ENCODE data around the gene ARHGAP27.
"Not testable (repeated sequence)": the region's sequence is repeated elsewhere in the genome, so short reads cannot be mapped to it uniquely, and the experiment has no call there.

ARHGAP27 gene

DNA sequence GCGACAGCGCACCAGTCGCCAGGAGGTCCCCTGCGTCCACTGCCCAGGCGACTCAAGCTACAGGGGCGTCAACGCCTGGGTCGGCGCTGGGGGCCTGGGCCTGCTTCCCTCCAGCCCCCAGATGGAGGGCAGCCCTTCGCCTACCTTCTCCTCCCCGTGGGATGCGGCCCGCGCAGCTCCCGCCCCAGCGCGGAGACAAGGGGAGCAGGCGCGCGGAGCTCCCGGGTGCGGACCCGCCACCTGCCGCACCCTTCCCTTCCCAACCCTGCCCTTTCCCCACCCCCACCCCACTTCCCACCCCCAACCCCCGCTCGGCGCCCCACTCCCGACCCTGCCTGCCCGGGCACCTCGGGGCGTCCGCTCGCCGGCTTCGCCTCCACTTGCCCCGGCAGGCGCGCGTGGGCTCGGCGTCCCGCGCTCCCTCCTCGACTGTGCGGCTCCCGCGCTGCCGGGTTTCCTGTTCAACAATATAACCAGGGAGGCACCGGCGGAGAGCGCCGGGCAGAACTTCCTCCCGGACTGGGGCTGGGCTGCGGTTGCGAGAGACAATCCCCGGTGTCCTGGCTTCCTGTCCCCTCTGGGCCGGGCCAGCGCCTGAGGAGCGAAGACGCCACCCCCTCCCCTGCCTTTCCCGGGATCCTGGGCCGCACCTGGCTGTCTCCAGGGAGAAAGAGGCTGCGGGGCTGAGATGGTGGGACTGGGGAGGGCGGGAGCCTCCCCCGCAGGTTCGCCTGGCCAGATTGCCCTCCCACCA is at the start of gene ARHGAP27:
ARHGAP27 (minus strand) TSS at position 466 of the 754 bp plus-strand sequence. CDS start 2,591 bp downstream, outside the sequence.
- no peak for DNase-seq
- in situ Hi-C loops (cut with HindIII; ENCODE audit: low pct_ligation_motif_present, low sequenced_read_pairs), result no loop called here
- peaks cover 30% of the 10 kb centered on the region for H3K27me3 ChIP-seq (replicated peaks)

GRCh38 chr17:45482317-45482716 is 49.6 kb upstream of the ARHGAP27 start:
- H3K4me3 ChIP-seq (ENCODE audit: low read depth, low read length); H3K27ac ChIP-seq; in situ Hi-C loops (cut with HindIII; ENCODE audit: low pct_ligation_motif_present, low sequenced_read_pairs): not testable (repeated sequence)

More for the DNA sequence above, at the start of gene ARHGAP27:
- no peak within 1 kb of the TSS for H3K27ac ChIP-seq
- H3K36me3 ChIP-seq (replicated peaks), result no peaks in the 10 kb centered on the region
- TF ChIP-seq CTCF (IDR thresholded peaks at IDR 0.05; ENCODE audit: low read depth, low read length, missing control alignments), result no peak
- H3K4me3 ChIP-seq (ENCODE audit: low read depth, low read length), result peak within 1 kb of the TSS; percentile 50

DNA sequence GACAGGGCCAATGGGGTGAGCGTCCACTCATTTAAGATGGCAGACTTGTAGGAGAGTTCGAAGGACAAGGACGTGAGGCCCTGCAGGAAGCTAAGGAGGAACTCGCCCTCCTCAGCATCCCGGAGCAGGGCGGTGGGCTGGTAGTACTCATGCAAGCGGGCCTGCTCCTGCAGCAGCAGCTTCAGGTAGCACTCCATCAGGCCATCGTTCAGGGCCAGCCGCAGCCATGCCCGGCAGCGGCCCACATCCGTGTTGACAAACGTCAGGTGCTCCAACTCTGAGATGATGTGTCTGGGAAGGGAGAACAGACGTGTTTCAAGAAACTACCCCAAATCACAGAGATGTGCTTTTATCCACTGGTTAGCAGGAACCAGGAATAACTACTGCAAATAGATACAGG is 42.8 kb upstream of the ARHGAP27 start:
- H3K36me3 ChIP-seq (replicated peaks), result peaks cover 12% of the 10 kb centered on the region
- H3K27ac ChIP-seq; DNase-seq; H3K27me3 ChIP-seq (replicated peaks); in situ Hi-C loops (cut with HindIII; ENCODE audit: low pct_ligation_motif_present, low sequenced_read_pairs); H3K4me3 ChIP-seq (ENCODE audit: low read depth, low read length): not testable (repeated sequence)

More at GRCh38 chr17:45482317-45482716, 49.6 kb upstream of the ARHGAP27 start:
- DNase-seq; H3K27me3 ChIP-seq (replicated peaks); H3K36me3 ChIP-seq (replicated peaks): not testable (repeated sequence)

DNA sequence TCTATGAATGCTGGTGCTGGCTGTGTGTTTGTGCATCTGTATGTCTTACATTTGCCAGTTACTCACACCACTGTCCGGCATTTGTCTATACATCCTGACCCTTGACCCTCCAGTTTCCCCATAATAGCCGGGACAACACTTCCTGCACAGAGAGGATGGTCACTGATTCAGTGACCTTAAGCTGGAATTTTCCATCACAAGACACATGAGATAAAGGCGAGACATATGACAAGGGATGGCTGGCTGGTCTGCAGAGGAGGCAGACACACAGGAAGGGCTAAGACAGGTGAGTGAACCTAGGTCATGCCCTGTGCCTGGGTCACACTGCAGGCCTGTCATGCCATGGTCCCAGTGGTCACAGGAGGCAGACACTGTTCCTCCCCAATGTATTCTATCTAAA is 39.6 kb upstream of the ARHGAP27 start:
- H3K4me3 ChIP-seq (ENCODE audit: low read depth, low read length); H3K27me3 ChIP-seq (replicated peaks); H3K27ac ChIP-seq; in situ Hi-C loops (cut with HindIII; ENCODE audit: low pct_ligation_motif_present, low sequenced_read_pairs); H3K36me3 ChIP-seq (replicated peaks); DNase-seq: not testable (repeated sequence)

DNA sequence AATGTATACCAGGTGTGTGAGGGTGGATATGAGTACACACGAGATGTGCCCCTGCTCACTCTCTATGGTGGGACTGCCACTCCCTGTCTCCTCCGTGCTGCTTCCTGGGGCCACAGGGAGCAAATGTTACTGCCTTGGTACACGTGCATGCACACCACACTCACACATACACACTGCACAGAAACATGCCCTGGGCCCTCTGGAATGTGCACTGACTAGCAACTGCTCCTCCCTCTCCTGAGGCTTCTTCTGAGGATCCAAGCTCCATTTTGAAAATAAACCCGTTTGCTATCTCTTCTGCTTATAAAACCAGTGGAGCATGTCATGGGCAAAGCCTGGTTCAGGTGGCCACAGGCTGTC is 36.5 kb upstream of the ARHGAP27 start:
- DNase-seq; H3K4me3 ChIP-seq (ENCODE audit: low read depth, low read length); in situ Hi-C loops (cut with HindIII; ENCODE audit: low pct_ligation_motif_present, low sequenced_read_pairs); H3K27me3 ChIP-seq (replicated peaks); H3K36me3 ChIP-seq (replicated peaks); H3K27ac ChIP-seq: not testable (repeated sequence)

DNA sequence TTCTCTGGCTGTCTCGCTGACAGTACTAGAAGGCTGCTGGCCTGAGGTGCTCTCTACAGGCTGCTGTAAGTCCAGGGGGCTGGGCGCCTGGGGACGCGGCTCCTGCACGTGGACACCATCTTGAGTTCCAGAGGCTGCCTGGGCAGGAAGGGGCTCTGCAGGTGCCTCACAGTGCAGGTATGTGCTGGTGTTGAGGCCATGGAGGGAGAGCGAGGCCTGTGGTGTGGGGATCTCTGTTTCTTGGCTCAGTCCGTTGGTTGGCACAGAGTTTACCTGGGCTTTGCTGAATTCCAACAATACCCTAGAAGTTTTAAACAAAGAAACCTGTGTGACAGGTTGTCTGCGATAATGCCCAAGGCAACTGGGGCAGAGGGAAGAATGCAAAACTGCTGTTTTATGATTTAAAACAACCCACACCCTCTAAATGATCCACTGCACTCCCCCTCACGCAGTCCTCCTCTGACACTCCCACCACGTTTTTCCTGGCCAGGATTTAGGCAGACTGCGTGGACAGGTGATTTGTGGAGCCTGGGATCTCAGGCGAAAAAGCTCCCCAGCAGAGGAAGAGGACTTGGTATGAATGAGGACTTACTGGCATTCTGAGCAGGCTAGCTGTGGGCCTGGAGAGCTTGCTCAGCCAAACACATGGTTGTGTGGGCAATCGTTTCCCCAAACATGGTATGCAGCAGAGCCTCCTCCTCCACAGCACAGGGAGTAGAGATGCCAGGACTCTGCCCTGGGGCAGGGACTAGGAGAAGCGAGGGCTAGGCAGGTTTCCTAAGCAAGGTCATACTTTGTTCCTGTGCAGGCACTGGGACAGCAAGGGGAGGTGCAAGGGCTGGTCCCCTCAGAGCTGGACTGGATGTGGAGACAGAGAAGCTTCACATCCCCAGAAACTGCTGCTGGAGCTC is 35.9 kb upstream of the ARHGAP27 start:
- H3K27ac ChIP-seq; DNase-seq; H3K27me3 ChIP-seq (replicated peaks); in situ Hi-C loops (cut with HindIII; ENCODE audit: low pct_ligation_motif_present, low sequenced_read_pairs); H3K4me3 ChIP-seq (ENCODE audit: low read depth, low read length); H3K36me3 ChIP-seq (replicated peaks): not testable (repeated sequence)

DNA sequence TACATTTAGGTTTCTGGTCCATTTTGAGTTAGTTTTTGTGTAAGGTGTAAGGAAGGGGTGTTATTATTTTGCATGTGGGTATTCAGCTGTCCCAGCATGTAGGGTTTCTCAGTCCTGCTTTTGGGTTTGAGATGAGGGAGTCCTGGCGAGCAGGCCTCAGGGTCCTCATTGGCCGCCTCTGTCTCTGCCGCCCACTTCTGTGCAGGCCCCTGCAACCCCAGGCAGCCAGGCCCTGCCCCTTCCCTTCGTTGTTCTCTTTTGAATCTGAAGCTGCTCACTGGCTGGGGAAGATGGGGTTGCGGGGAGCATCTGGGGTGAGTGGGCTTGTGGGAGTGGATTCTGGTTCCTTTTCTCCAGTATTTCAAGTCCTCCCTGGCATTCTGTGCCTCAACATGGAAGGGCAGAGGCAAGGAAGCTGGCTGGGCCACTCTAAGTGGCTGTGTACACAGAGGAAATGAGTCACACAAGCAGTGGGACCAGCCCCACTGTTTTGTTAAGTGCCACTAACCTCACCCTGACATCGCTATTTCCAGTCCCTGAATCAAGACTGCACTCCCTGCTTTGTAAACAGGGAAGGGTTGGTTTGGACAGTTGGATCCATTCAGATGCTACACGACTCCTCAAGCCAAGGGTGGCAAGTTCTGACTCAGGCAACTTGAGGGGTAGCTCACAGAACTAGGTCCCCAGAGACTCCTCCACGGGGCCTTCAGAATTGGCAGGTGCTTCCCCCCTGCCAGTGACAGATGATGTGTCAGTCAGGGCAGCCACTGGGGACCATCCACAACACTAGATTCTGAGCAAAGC is 29.1 kb upstream of the ARHGAP27 start:
- peak; percentile 16 for DNase-seq
- H3K27me3 ChIP-seq (replicated peaks); H3K36me3 ChIP-seq (replicated peaks); in situ Hi-C loops (cut with HindIII; ENCODE audit: low pct_ligation_motif_present, low sequenced_read_pairs); H3K4me3 ChIP-seq (ENCODE audit: low read depth, low read length); H3K27ac ChIP-seq: not testable (repeated sequence)

- H3K27me3 ChIP-seq (replicated peaks); in situ Hi-C loops (cut with HindIII; ENCODE audit: low pct_ligation_motif_present, low sequenced_read_pairs); DNase-seq; H3K4me3 ChIP-seq (ENCODE audit: low read depth, low read length); H3K27ac ChIP-seq; H3K36me3 ChIP-seq (replicated peaks): not testable (repeated sequence)
Measured at GRCh38 chr17:45460422-45460821, 27.8 kb upstream of the ARHGAP27 start.

DNA sequence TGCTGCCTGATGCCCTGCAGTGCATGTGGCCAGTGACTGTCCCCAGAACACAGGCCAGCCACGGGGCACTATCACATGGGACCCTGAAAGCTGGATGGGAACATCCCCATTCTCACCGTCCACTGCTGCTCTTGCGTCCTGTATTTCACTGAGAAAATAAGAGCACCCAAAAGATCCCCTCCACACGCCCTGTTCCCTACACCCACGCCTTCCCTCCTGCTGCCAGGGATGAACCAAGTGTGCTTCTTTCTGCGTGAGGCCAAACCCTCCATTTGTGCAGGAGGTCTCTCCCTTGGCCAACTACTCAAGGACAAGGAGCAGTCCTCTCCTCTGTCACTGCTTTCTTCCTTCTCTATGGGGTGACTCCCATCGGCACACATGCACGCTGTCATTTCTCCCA is 21.7 kb upstream of the ARHGAP27 start:
- DNase-seq; H3K4me3 ChIP-seq (ENCODE audit: low read depth, low read length); H3K36me3 ChIP-seq (replicated peaks): not testable (repeated sequence)

DNA sequence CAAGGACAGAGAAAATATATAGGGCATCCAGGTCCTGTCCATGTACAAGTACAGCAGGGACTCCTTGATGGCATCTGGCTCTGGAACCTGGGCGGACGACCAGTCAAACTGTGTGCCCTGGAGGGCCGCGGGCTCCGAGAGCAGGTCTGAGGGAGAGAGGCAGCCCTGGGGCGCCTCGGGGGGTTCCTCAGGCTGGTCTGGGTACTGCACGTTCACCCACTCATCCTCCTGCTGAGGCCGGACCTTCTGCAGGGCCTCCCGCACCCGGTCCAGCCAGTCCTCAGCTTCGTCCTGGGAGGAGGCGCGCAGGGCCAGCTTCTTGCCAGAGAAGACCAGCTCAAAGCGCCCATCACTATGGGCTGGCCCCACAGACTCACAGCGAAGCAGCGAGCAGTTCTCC is 21.1 kb upstream of the ARHGAP27 start:
- H3K36me3 ChIP-seq (replicated peaks); H3K27me3 ChIP-seq (replicated peaks); in situ Hi-C loops (cut with HindIII; ENCODE audit: low pct_ligation_motif_present, low sequenced_read_pairs); DNase-seq; H3K27ac ChIP-seq; H3K4me3 ChIP-seq (ENCODE audit: low read depth, low read length): not testable (repeated sequence)

More for the DNA sequence above, 21.7 kb upstream of the ARHGAP27 start:
- H3K27me3 ChIP-seq (replicated peaks); in situ Hi-C loops (cut with HindIII; ENCODE audit: low pct_ligation_motif_present, low sequenced_read_pairs); H3K27ac ChIP-seq: not testable (repeated sequence)

GRCh38 chr17:45453225-45453534 is 20.5 kb upstream of the ARHGAP27 start:
- DNase-seq; H3K36me3 ChIP-seq (replicated peaks); in situ Hi-C loops (cut with HindIII; ENCODE audit: low pct_ligation_motif_present, low sequenced_read_pairs); H3K27ac ChIP-seq; H3K4me3 ChIP-seq (ENCODE audit: low read depth, low read length); H3K27me3 ChIP-seq (replicated peaks): not testable (repeated sequence)

DNA sequence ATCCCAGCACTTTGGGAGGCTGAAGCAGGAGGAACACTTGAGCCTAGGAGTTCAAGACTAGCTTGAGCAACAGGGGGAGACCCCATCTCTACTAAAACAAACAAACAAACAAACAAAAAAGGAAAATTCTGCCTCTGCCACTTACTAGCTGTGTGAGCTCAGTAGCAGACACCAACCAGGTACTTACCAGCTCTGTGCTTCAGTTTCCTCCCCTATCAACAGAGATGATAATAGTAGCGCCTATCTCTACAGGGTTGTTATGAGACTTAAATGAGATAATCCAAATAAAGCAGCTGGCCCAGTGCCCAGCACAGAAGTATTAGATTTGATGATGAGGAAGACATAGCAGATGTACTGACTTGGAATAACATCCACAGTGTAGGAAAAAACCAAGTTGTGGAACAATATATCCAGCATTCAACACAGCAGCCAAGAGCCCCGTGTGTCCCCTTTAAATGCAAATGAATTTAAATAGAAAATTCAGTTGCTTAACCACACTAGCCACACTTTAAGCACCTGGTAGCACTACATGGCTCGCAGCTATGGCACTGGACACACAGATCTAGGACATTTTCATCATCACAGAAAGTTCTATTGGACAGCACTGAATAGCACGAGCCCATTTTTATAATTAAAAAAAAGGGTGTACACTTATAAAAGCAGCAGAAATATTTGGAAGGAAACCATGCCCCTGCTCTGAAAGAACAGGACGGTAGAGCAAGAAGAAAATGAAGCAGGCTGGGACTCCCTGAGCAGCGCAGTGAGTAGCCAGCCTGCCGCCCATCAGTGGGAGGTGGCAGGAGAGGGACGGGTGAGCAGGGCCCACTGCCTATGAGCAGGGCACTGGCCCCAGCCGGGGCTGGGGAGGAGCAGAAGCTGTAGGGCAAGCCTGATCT is 19.9 kb upstream of the ARHGAP27 start:
- H3K27ac ChIP-seq; H3K27me3 ChIP-seq (replicated peaks); DNase-seq; in situ Hi-C loops (cut with HindIII; ENCODE audit: low pct_ligation_motif_present, low sequenced_read_pairs); H3K4me3 ChIP-seq (ENCODE audit: low read depth, low read length); H3K36me3 ChIP-seq (replicated peaks): not testable (repeated sequence)

All from brain microvascular endothelial cell (primary cell).